Measurements from ENCODE around the gene LRCH1. TPM values are rescaled to one million over a fixed set of nuclear protein-coding genes. Genes with fewer than 3 reads are reported as not detected.
A peak's percentile ranks its signal among the peaks of the same experiment; 100 is the strongest.

The LRCH1 gene
- total RNA-seq, 1 experiment from 2014 or later: 11.8 TPM

- TF ChIP-seq FOXK1 (CRISPR knock-in tag; IDR thresholded peaks at IDR 0.05) (no peak), MLX (CRISPR knock-in tag; IDR thresholded peaks at IDR 0.05) (no peak), GRHL2 (CRISPR knock-in tag; IDR thresholded peaks at IDR 0.05; ENCODE audit: insufficient replicate concordance, severe bottlenecking) (no peak), KAT7 (CRISPR knock-in tag; IDR thresholded peaks at IDR 0.05; ENCODE audit: borderline replicate concordance) (no peak), PRRX2 (CRISPR knock-in tag; IDR thresholded peaks at IDR 0.05) (no peak), ETV6 (CRISPR knock-in tag; IDR thresholded peaks at IDR 0.05) (no peak), ZBTB43 (CRISPR knock-in tag; IDR thresholded peaks at IDR 0.05) (no peak)
Observed at GRCh38 chr13:46717856-46718255, 164.9 kb downstream of the LRCH1 start (continued).

GRCh38 chr13:46720189-46720588, 167.2 kb downstream of the LRCH1 start:
- TF ChIP-seq USF1 (CRISPR knock-in tag; IDR thresholded peaks at IDR 0.05) (no peak), IRF2 (CRISPR knock-in tag; IDR thresholded peaks at IDR 0.05; ENCODE audit: borderline replicate concordance, low read depth) (no peak)
- no peak for DNase-seq (ENCODE audit: low spot score)
- CTCF ChIA-PET: interaction anchor here (1.9 kb wide), 1 partner anchor 168 kb away, joined by 7 read pairs; the partner anchor contains the start of gene LRCH1
- no peak for ATAC-seq
- Mint-ChIP-seq H3K4me3 (no peak overlapping the region), H3K27ac (peak overlapping the region; percentile 86), H3K4me1 (no peaks in the 10 kb centered on the region), H3K9me3 (peaks cover 8% of the 10 kb centered on the region; the same call in 1 of the 2 replicates), H3K27me3 (ENCODE audit: low read depth) (no peaks in the 10 kb centered on the region), H3K36me3 (peaks cover 21% of the 10 kb centered on the region)
- POLR2A ChIA-PET: no interaction called here

GRCh38 chr13:46721054-46721453, 168.1 kb downstream of the LRCH1 start:
- peaks cover 23% of the 10 kb centered on the region for H3K36me3 Mint-ChIP-seq
- H3K27ac Mint-ChIP-seq: no peak overlapping the region
- H3K9me3 Mint-ChIP-seq: peaks cover 8% of the 10 kb centered on the region; the same call in 1 of the 2 replicates
- TF ChIP-seq CREM (CRISPR knock-in tag; IDR thresholded peaks at IDR 0.05): no peak
- TF ChIP-seq ETV6 (CRISPR knock-in tag; IDR thresholded peaks at IDR 0.05): no peak
- no peak for TF ChIP-seq NR2C2 (CRISPR knock-in tag; IDR thresholded peaks at IDR 0.05)
- TF ChIP-seq HMGA2 (CRISPR knock-in tag; IDR thresholded peaks at IDR 0.05): no peak
- peak; percentile 43 for TF ChIP-seq CTCF (IDR thresholded peaks at IDR 0.05)
- peak; percentile 39 for ATAC-seq
- H3K4me1 Mint-ChIP-seq: no peaks in the 10 kb centered on the region
- H3K4me3 Mint-ChIP-seq: no peak overlapping the region
- CTCF ChIA-PET: interaction anchor here (0.5 to 2.4 kb wide), 11 partner anchors 9 to 227 kb away, joined by 3 to 28 read pairs (median 4); no protein-coding TSS in a partner anchor
- no peaks in the 10 kb centered on the region for H3K27me3 Mint-ChIP-seq (ENCODE audit: low read depth)
- POLR2A ChIA-PET: interaction anchor here (0.7 kb wide), 1 partner anchor 145 kb away, joined by 3 read pairs; no protein-coding TSS in a partner anchor
- DNase-seq (ENCODE audit: low spot score): peak; percentile 32

- no peak overlapping the region for H3K4me3 Mint-ChIP-seq
- H3K36me3 Mint-ChIP-seq: peaks cover 45% of the 10 kb centered on the region
- H3K27me3 Mint-ChIP-seq (ENCODE audit: low read depth): no peaks in the 10 kb centered on the region
- ATAC-seq (no peak), DNase-seq (ENCODE audit: low spot score) (no peak)
- peaks cover 8% of the 10 kb centered on the region; the same call in 1 of the 2 replicates for H3K9me3 Mint-ChIP-seq
- H3K4me1 Mint-ChIP-seq: no peaks in the 10 kb centered on the region
- POLR2A ChIA-PET: no interaction called here
- no peak overlapping the region for H3K27ac Mint-ChIP-seq
- CTCF ChIA-PET: interaction anchor here (0.6 to 0.9 kb wide), 3 partner anchors 53 to 174 kb away, joined by 3 read pairs; no protein-coding TSS in a partner anchor
- no peak for TF ChIP-seq E2F5 (CRISPR knock-in tag; IDR thresholded peaks at IDR 0.05)
- no peak for TF ChIP-seq ATF2 (CRISPR knock-in tag; IDR thresholded peaks at IDR 0.05; ENCODE audit: borderline replicate concordance, low read depth)
- TF ChIP-seq ATF3 (CRISPR knock-in tag; conservative IDR thresholded peaks at IDR 0.05): no peak
- no peak for TF ChIP-seq FOXJ3 (CRISPR knock-in tag; IDR thresholded peaks at IDR 0.05; ENCODE audit: borderline replicate concordance)
- TF ChIP-seq NFATC4 (CRISPR knock-in tag; IDR thresholded peaks at IDR 0.05): no peak
- TF ChIP-seq CREM (CRISPR knock-in tag; IDR thresholded peaks at IDR 0.05): no peak
- TF ChIP-seq ZNF121 (CRISPR knock-in tag; IDR thresholded peaks at IDR 0.05): no peak
- TF ChIP-seq MXD4 (CRISPR knock-in tag; IDR thresholded peaks at IDR 0.05; ENCODE audit: borderline replicate concordance): no peak
- no peak for TF ChIP-seq CTCF (IDR thresholded peaks at IDR 0.05)
- TF ChIP-seq FOXK1 (CRISPR knock-in tag; IDR thresholded peaks at IDR 0.05): no peak
- TF ChIP-seq JAZF1 (CRISPR knock-in tag; IDR thresholded peaks at IDR 0.05): no peak
Observed at GRCh38 chr13:46726347-46726746, 173.4 kb downstream of the LRCH1 start.
